ELF-1 (cell line): Measurements from ENCODE around the gene NUP42.
"Not testable (repeated sequence)": the region's sequence is repeated elsewhere in the genome, so short reads cannot be mapped to it uniquely, and the experiment has no call there.

Source experiments
- DNase-seq: peaks from one replicate; pipeline ENCODE4 v3.0.0-alpha.2; 2016; ENCODE audit warnings: low read depth, low spot score

The NUP42 gene

GRCh38 chr7:23200331-23200730, 18.5 kb downstream of the NUP42 start:
- no peak for DNase-seq

GRCh38 chr7:23204241-23204640, 22.4 kb downstream of the NUP42 start:
- DNase-seq: no peak

- no peak for DNase-seq
Measured at GRCh38 chr7:23205577-23205908, 23.7 kb downstream of the NUP42 start.

GRCh38 chr7:23205909-23206767, 24.3 kb downstream of the NUP42 start:
- peak; percentile 64 for DNase-seq

- DNase-seq: no peak
Measured at GRCh38 chr7:23207021-23207420, 25.2 kb downstream of the NUP42 start.

- DNase-seq: no peak
Measured at GRCh38 chr7:23207884-23208283, 26.0 kb downstream of the NUP42 start.

GRCh38 chr7:23208316-23208715, 26.5 kb downstream of the NUP42 start:
- no peak for DNase-seq

GRCh38 chr7:23210506-23210905, 28.7 kb downstream of the NUP42 start:
- DNase-seq: no peak

GRCh38 chr7:23211589-23211988, 29.7 kb downstream of the NUP42 start:
- DNase-seq: peak; percentile 82

GRCh38 chr7:23212395-23212794, 30.5 kb downstream of the NUP42 start:
- DNase-seq: no peak

- DNase-seq: no peak
Measured at GRCh38 chr7:23212841-23213240, 31.0 kb downstream of the NUP42 start.

- no peak for DNase-seq
Measured at GRCh38 chr7:23213755-23214154, 31.9 kb downstream of the NUP42 start.

- DNase-seq: peak; percentile 81
Measured at GRCh38 chr7:23214423-23214822, 32.6 kb downstream of the NUP42 start.

- no peak for DNase-seq
Measured at GRCh38 chr7:23214938-23215337, 33.1 kb downstream of the NUP42 start.

- no peak for DNase-seq
Measured at GRCh38 chr7:23216021-23216420, 34.2 kb downstream of the NUP42 start.

GRCh38 chr7:23218196-23218595, 36.3 kb downstream of the NUP42 start:
- DNase-seq: no peak

- DNase-seq: peak; percentile 40
Measured at GRCh38 chr7:23220690-23221305, 39.0 kb downstream of the NUP42 start.

- DNase-seq: no peak
Measured at GRCh38 chr7:23222439-23223030, 40.7 kb downstream of the NUP42 start.

GRCh38 chr7:23224364-23224763, 42.5 kb downstream of the NUP42 start:
- DNase-seq: not testable (repeated sequence)

GRCh38 chr7:23226844-23227450, 45.1 kb downstream of the NUP42 start:
- no peak for DNase-seq

- no peak for DNase-seq
Measured at GRCh38 chr7:23228412-23228811, 46.6 kb downstream of the NUP42 start.

- DNase-seq: no peak
Measured at GRCh38 chr7:23230641-23231101, 48.8 kb downstream of the NUP42 start.
